HUES6 (cell line): Measurements from ENCODE around the gene PTPN6.

ENCODE experiments used
- H3K27ac ChIP-seq: 2 replicates; pipeline ENCODE4 v1.7.0; 2013; ENCODE audit warnings: low read depth, mild to moderate bottlenecking, low read length, inconsistent platforms
- H3K27me3 ChIP-seq: 2 replicates; pipeline ENCODE4 v1.6.1; 2013; ENCODE audit warnings: low read length; ENCODE audit not compliant: control insufficient read depth, insufficient read depth
- H3K36me3 ChIP-seq: 2 replicates; pipeline ENCODE4 v1.6.1; 2013; ENCODE audit warnings: low read length; ENCODE audit not compliant: control insufficient read depth, insufficient read depth
- H3K4me1 ChIP-seq: 2 replicates; pipeline ENCODE4 v1.6.1; 2013; ENCODE audit warnings: low read length; ENCODE audit not compliant: control insufficient read depth, insufficient read depth
- H3K4me3 ChIP-seq: 2 replicates; pipeline ENCODE4 v1.5.1; 2013; ENCODE audit warnings: low read depth, low read length
- H3K9ac ChIP-seq: one replicate; pipeline ENCODE4 v1.6.1; 2013; ENCODE audit warnings: mild to moderate bottlenecking, low read length
- H3K9me3 ChIP-seq: 2 replicates; pipeline ENCODE4 v1.6.1; 2013; ENCODE audit warnings: low read depth, low read length; ENCODE audit not compliant: control insufficient read depth, insufficient read depth

The PTPN6 gene

GRCh38 chr12:6925239-6925539, 26.0 kb upstream of the PTPN6 start:
- Histone ChIP-seq H3K27ac (peak overlapping the region; percentile 63), H3K27me3 (no peaks in the 10 kb centered on the region), H3K4me1 (peaks cover 32% of the 10 kb centered on the region), H3K36me3 (peaks cover 28% of the 10 kb centered on the region), H3K9me3 (no peaks in the 10 kb centered on the region), H3K9ac (peak overlapping the region; percentile 79), H3K4me3 (peak overlapping the region; percentile 62)

- Histone ChIP-seq H3K27ac (peak overlapping the region; percentile 63), H3K4me1 (peaks cover 33% of the 10 kb centered on the region)
Measured at GRCh38 chr12:6925540-6926279, 25.4 kb upstream of the PTPN6 start.

GRCh38 chr12:6927379-6928021, 23.7 kb upstream of the PTPN6 start, which contains the start of gene ATN1:
TSS of gene ATN1 (plus strand) at chr12:6927959. CDS start at chr12:6934002, 6,043 bp downstream.
- Histone ChIP-seq H3K4me3 (peak within 1 kb of the TSS; percentile 89), H3K27ac (peak within 1 kb of the TSS; percentile 69; the same call in 1 of the 2 replicates), H3K9me3 (no peaks in the 10 kb centered on the region), H3K27me3 (no peaks in the 10 kb centered on the region), H3K9ac (peak within 1 kb of the TSS; percentile 84), H3K36me3 (peaks cover 17% of the 10 kb centered on the region), H3K4me1 (peaks cover 37% of the 10 kb centered on the region)

More at GRCh38 chr12:6925540-6926279, 25.4 kb upstream of the PTPN6 start:
- Histone ChIP-seq H3K27me3 (no peaks in the 10 kb centered on the region), H3K4me3 (peak overlapping the region; percentile 62), H3K9me3 (no peaks in the 10 kb centered on the region), H3K36me3 (peaks cover 28% of the 10 kb centered on the region), H3K9ac (peak overlapping the region; percentile 79)

- H3K9ac ChIP-seq: peak overlapping the region; percentile 84
- H3K4me3 ChIP-seq: peak overlapping the region; percentile 89
- H3K9me3 ChIP-seq: no peaks in the 10 kb centered on the region
- H3K27ac ChIP-seq: peak overlapping the region; percentile 62; the same call in 1 of the 2 replicates
- H3K27me3 ChIP-seq: no peaks in the 10 kb centered on the region
- H3K4me1 ChIP-seq: peaks cover 37% of the 10 kb centered on the region
- peaks cover 11% of the 10 kb centered on the region; the same call in 1 of the 2 replicates for H3K36me3 ChIP-seq
Measured at GRCh38 chr12:6928022-6928702, 23.0 kb upstream of the PTPN6 start.

GRCh38 chr12:6928703-6929407, 22.3 kb upstream of the PTPN6 start:
- no peaks in the 10 kb centered on the region for H3K27me3 ChIP-seq
- peaks cover 12% of the 10 kb centered on the region for H3K36me3 ChIP-seq
- peak overlapping the region; percentile 62; the same call in 1 of the 2 replicates for H3K27ac ChIP-seq
- no peaks in the 10 kb centered on the region for H3K9me3 ChIP-seq
- peak overlapping the region; percentile 89 for H3K4me3 ChIP-seq
- peaks cover 37% of the 10 kb centered on the region for H3K4me1 ChIP-seq
- peak overlapping the region; percentile 84 for H3K9ac ChIP-seq

- Histone ChIP-seq H3K27me3 (no peaks in the 10 kb centered on the region), H3K4me3 (peak overlapping the region; percentile 89), H3K36me3 (peaks cover 21% of the 10 kb centered on the region), H3K9ac (peak overlapping the region; percentile 84), H3K4me1 (peaks cover 33% of the 10 kb centered on the region), H3K27ac (no peak overlapping the region), H3K9me3 (no peaks in the 10 kb centered on the region)
Measured at GRCh38 chr12:6929466-6930452, 21.4 kb upstream of the PTPN6 start.

GRCh38 chr12:6932766-6933165, 18.4 kb upstream of the PTPN6 start:
- Histone ChIP-seq H3K36me3 (peaks cover 36% of the 10 kb centered on the region), H3K27me3 (no peaks in the 10 kb centered on the region), H3K27ac (no peak overlapping the region), H3K4me3 (no peak overlapping the region), H3K9ac (no peak overlapping the region), H3K4me1 (peaks cover 21% of the 10 kb centered on the region), H3K9me3 (no peaks in the 10 kb centered on the region)

- Histone ChIP-seq H3K4me3 (no peak overlapping the region), H3K9me3 (no peaks in the 10 kb centered on the region), H3K27me3 (no peaks in the 10 kb centered on the region), H3K27ac (no peak overlapping the region), H3K4me1 (peaks cover 26% of the 10 kb centered on the region), H3K36me3 (peaks cover 39% of the 10 kb centered on the region), H3K9ac (no peak overlapping the region)
Measured at GRCh38 chr12:6934110-6934509, 17.0 kb upstream of the PTPN6 start.

- Histone ChIP-seq H3K9me3 (no peaks in the 10 kb centered on the region), H3K36me3 (peaks cover 49% of the 10 kb centered on the region), H3K27ac (no peak overlapping the region), H3K4me3 (no peak overlapping the region), H3K9ac (no peak overlapping the region), H3K4me1 (peaks cover 13% of the 10 kb centered on the region), H3K27me3 (no peaks in the 10 kb centered on the region)
Measured at GRCh38 chr12:6935371-6936193, 15.6 kb upstream of the PTPN6 start.
